CD1c-positive myeloid dendritic cell (primary cell): ENCODE data around the gene NDUFV2.
A peak's percentile ranks its signal among the peaks of the same experiment; 100 is the strongest.
"Not testable (repeated sequence)": the region's sequence is repeated elsewhere in the genome, so short reads cannot be mapped to it uniquely, and the experiment has no call there.

Experiments
- DNase-seq: peaks from one replicate; pipeline ENCODE4 v3.0.0-alpha.2; 2016; ENCODE audit errors: extremely low spot score

NDUFV2 gene

DNA sequence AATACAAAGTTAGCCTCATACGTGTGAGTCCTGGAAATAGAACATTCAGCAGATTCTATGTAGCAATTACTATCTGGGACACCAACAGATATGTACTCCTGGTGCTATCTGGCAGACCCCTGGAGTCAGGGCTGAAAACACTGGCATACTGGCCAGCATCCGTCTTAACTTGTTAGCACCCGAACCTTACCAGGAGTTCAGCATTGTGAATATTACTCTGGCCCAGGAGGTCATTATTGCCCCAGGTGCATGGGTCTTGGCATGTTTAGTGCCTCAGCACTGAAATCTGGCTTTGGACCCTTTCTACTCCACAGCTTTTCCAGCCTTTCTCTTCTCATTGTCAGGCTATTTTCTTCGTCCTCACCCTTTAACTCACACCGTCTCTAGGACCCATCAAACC is 11.9 kb upstream of the NDUFV2 start:
- no peak for DNase-seq

DNA sequence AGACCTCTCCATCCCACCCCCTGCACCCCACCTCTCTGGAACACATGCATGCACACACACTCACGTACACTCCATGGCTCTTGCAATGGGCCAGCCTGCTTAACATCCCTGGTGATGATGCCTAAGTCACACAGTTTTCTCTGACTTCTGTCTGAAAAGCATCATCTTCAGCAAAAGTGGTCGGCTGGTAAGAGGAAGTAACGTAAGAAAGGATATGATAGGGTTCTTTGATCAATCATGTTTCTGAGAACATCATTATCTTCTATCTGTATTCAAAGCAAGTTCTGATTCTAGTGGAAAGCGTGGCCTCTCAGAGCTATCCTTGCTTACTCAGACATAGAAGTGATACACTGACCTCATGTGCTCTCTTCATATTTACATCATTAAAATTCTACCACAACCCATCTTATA is 11.4 kb upstream of the NDUFV2 start:
- DNase-seq = peak; percentile 43

DNA sequence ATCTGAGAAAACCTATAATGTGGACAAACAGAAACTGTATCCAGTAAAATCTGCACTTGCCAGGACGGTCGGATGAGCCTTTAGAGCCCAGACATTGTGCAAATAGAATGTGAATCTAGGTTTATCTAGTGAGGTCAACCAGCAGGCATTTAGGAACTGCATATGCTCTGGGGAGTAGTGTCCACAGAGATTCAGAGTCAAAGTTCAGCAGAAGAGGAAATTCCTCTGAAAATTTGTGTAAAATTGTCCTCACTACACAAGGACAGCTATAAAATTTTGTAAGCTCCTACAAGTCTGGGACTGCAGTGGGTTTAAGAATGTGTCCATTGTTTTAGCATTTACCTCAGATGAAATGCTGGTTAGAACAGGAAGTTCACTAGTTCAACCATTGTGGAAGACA is 9.8 kb upstream of the NDUFV2 start:
- peak; percentile 49 for DNase-seq

DNA sequence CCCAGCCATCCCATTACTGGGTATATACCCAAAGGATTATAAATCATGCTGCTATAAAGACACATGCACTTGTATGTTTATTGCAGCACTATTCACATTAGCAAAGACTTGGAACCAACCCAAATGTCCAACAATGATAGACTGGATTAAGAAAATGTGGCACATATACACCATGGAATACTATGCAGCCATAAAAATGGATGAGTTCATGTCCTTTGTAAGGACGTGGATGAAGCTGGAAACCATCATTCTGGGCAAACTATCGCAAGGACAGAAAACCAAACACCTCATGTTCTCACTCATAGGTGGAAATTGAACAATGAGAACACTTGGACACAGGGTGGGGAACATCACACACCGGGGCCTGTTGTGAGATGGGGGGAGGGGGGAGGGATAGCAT is 9.4 kb upstream of the NDUFV2 start:
- DNase-seq = not testable (repeated sequence)

DNA sequence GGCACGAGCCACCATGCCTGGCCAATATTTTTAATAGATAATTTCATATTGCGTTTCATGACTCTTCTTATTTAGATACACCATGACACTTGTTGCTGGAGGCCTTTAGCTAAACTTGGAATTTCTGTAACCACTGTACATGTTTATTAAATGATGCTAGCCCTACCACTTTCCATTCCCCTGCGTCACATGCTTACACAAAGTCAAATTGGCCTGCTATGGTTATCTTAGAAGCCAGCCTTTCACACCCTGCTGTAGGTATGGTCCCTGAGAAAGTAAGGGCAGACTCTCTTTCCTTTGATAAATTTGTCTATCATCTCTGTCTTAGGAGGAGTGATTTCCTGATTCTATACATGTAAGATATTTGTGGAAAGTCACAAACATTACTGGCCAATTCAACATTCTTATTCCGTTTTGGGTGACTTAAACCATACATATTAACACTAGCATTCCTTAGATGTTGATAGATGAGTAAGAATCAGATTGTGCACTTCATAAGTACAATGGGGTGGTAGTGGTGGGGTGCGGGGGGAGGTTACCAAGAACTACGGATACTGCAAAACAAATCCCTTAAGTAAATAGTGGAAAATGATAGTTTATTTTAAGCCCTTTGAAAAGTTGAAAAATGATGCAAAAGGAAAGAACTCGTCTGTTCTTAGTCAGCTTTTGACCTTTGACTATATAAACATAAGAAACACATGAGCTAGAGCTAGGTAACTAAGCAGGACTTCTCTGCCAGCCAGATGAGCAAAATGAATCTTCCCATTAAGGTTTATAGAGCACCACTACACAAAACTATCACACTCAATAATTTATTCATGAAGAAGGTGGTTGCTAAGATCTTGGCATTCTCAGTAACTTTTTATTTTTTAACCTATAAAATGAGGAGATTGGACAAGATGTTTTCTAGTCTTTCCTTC is 7.9 kb upstream of the NDUFV2 start:
- no peak for DNase-seq

DNA sequence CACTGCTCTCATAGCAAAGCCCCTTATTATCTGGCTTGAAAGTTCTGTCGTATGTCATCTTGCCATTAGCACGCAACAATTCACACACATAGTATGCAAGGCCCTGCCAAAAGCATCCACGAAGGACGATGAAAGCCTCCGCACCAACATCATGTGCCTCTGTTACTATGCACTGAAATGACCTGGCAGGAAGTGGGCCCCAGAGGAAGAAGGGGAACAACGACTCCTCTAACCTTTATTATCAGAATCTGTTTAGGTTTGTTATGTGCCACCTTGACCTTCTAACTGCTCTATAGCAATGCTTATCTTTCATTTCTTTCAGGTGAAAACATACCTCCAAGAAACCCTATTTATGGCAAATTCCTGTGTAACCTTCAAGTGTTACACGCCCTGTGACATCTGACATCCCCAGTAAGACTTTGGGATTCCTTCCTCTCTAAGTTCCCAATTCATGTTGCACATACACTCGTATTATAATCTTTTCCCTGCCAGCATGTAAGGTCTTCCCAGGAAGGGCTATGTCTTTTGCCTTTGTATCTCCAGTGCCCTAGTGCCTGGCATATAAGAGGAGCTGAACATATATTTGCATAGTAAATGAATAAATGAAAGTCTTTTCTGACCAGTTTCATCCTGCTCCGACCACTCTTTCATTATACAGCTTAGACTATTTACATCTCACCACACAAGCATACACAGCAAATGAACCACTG is 7.0 kb upstream of the NDUFV2 start:
- DNase-seq = peak; percentile 79

DNA sequence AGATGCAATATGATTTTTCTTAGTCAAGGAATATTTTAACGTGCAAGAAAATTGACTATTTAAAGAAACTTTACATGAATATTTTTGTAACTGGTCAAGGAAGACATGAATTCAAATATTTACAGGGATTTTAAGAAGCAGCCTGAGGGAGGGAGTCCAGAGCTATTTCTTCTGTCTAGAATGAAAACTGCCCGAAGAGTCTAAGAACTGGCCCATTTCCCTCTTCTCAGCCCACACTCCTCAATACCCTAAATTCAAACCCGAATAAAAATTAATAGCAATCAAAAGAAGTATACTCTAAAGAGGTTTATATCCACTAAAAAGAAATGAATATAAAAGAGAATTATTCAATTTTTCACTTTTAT is 6.5 kb upstream of the NDUFV2 start:
- DNase-seq = no peak

DNA sequence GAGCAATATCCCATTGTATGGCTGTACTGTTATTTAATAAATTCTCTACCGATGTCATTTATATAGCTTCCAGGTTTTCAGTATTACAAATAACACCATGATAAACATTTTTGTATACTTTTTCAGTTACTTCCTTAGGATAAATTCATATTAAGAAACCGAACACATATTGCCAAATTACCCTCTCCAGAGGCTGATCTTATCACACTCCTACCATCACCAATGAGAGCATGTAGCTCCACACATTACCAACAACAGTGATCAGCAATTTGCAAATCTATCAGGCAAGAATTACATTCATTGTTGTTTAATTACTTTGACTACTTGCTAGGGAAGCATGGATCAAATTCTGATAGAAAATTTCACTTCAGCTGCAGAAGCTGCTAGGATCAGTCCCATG is 5.8 kb upstream of the NDUFV2 start:
- no peak for DNase-seq

DNA sequence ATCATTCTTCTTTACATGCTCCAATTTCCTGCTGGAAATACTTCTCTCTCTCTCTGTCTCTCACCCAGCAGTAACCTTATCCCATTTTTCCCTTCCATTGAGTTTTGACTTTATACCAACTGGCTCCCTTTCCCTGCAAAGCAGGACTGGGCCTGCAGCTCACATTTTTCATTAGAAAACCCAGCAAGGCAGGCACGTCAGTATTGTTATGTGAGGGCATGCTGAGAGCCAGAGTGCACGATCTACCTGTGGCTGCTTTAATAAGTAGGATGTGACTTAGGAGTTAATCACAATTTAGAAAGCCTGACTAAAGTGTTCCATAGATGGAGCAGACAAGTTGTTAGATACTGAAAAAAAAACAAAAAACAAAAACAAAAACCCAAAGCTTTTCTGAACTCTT is 5.2 kb upstream of the NDUFV2 start:
- no peak for DNase-seq

DNA sequence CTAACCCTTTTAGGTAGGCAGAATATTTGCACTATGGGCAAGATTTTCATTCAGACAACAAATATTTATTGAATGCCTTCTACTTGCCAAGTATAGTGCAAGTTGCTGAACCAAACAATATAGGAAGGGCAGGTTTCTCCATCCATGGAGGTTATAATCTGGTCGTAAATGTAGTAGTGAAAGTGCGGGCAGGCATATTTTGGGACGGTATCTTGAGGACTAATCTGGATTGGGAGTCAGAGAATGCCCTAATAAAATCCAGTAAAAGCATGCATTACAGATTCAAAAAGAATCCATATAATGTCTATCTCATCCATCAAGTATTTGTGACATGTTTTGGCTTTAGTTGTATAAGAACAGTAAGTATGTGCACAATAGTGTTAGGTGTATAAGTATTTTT is 1.7 kb upstream of the NDUFV2 start:
- DNase-seq = no peak

DNA sequence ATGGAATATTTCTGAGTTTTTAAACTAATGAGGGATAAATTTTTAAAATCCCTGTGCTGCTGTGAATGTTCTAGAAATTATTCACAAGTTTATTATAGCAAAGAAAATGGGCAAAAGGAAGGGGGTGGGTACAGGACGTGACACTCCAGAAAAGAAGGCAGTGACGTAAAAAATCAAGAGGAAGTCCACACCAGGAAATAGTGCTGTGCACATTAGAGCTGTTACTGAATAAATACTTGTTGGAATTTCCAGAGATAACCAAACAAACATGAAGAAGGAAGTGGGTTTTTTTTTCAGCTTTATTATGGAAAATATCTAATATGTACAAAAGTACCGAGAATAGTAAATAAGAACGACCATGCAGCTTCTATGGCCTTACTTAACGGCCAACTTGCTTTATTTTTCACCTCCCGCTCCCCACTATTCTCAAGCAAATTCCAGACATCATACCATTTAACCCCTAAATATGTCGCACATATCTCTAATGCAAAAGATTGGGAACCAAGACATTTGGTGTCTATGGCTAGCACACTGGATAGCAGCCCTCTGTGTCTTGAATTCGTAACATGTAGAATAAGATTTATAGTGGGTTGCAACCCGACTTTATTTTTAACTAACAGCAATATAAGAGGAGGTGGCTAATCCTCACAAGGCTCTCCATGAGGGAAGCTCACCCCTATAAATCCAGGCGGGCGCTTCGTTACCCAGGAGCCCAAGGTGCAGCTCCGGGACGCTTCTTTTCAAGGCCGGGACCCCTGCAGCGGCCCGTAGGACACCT is 580 bp upstream of the NDUFV2 start:
- peak; percentile 82 for DNase-seq

DNA sequence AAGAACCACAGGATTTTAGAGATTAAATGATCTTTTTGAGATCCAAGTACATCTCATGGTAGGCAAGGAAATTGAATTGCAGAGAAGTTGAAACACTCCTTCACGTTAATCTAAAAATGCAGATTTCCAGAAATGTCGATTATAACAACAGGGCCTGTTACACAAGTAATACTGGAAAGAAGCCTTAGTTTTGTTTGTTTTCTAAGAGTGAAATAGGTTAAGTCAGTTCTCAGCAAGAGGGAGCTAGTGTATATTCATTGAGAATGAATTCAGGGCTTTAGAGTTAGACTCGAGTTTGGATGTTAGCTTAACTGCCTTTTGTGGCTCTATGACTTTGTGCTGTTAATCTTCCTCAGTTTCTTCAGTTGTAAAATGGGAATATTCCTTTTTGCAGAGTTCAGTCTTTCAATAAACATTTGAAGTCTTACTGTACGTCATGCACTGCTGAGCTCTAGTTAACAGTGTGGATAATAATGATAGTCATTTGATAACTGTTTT is 926 bp downstream of the NDUFV2 start:
- DNase-seq = no peak

DNA sequence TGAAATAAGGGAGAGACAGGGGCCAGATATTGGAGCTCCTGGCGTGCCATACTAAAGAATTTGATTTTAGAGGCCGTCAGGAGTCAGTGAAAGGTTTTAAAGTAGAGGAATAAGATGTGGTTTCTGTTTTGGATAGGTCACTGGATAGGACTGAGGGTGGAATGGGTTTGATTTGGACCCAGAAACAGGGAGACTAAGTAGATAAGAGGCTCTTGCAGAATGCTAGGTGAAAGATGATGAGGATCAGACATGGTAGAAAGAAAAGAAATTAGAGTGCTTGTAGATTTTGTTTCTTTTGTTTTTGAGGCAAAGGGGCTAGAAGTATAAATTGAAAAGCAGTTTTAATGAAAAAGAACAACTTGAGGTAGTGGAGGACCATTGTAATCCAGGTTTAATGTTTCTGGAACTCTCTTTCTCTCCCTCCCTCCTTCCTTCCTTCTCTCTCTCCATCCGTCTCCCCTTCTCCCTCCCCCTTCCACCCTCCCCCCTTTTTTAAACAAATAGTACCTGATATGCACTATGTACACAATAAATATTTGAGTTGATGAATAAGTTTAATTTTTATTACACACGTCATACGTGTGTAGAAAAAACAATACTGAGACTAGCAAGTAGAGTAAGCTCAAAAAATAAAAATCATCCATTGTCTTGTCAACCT is 1.9 kb downstream of the NDUFV2 start:
- no peak for DNase-seq

DNA sequence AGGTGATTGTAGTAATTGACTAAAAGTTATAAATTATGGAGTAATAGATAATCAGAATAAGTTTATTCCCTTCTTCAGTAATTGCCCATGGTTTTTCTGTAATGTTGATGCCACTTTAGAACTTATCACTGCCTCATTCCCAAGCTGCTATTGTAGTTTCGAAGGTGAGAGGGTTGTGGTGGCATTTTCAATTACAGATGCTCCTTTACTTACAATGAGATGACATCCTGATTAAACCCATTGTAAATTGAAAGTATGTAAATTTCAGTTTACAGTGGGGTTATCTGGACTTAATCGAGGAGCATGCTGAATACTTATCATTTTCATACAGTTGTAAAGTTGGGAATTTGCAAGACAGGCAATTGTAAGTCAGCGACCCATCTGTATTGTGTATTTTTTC is 2.9 kb downstream of the NDUFV2 start:
- DNase-seq = no peak

DNA sequence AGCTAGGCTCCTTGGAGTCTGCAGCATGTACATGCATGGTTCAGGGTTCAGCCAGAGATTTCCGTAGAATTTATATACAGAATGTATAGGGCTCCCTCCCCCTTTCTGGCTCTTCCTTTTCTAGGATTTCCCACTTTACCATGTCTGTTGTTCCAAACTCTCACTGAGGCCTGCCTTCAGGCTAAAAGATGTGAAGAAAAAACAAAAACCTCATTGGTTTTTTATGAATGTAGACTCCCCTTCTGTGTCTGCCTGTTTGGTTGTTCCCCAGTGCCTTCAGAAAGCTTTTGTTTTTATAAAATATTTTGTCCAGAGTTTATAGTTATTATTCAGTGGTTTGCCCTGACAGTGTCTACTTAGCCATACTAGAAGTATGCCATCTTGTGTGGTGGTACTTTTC is 3.6 kb downstream of the NDUFV2 start:
- DNase-seq = no peak

DNA sequence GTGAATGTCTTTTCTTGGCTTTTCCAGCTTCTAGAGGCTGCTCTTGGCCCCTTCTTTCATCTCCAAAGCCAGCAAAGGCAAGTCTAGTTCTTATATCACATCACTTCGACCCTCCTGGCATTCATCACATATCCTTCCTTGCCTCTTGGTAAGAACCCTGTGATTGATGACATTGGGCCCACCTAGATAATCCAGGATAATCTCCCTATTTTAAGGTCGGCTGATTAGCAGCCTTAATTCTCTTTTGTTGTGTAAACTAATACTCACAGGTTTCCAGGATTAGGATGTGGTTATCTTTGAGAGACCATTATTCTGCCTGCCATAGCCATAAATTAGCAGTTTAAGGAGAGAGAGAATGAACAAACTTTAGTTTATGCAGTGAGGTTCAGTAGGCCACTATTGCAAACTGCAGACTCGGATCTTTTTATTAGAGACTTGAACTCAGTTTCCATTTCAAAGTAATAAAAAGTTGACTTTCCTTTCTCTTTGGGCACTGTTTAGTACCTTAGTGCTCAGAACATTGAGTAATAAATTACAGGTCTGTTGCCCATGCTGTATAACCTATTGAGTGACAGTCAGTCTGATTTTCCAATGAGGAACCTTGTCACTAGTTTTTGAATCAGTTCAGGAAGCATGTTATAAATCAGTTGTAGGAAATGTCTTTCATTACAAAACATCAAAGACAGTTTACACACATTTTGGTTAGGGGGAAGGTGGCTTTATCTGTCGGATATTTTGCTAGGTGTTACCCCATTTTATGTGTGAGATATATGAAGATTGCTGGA is 4.5 kb downstream of the NDUFV2 start:
- DNase-seq = peak; percentile 55

DNA sequence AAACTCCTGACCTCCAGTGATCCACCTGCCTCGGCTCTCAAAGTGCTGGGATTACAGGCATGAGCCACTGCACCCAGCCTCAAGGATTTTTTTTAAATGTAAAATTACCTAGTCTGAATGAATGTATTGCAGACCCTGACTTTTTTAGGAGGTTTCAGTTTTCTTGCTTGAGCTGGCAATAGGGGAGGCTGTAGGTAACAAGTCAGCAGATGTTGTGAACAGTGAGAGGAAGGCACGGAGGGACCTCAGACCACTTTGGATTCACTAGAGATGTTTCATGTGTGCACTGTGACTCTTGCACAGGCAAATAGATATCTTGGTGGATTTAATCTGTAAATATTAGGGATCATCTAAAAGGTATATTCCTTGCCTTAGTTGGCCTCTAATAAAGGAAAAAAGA is 6.4 kb downstream of the NDUFV2 start:
- DNase-seq = no peak

DNA sequence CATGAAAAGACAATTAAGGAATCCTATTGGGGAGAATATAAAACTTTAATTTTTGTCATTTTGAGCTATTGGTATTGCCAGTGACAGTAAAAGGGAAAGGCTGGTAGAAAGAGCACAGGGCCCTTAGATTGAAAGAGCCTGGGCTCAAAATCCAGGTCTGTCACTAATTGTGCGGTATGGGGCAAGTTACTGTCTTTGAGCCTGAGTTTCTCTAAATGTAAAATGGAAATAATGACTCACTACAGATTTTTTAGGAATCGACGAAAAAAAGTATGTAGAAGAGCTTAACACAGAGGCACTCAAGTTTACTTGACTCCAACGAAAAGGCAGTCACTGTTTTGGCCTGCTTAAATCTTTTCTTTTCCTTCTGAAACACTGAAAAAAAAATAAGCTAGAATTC is 7.0 kb downstream of the NDUFV2 start:
- peak; percentile 47 for DNase-seq

DNA sequence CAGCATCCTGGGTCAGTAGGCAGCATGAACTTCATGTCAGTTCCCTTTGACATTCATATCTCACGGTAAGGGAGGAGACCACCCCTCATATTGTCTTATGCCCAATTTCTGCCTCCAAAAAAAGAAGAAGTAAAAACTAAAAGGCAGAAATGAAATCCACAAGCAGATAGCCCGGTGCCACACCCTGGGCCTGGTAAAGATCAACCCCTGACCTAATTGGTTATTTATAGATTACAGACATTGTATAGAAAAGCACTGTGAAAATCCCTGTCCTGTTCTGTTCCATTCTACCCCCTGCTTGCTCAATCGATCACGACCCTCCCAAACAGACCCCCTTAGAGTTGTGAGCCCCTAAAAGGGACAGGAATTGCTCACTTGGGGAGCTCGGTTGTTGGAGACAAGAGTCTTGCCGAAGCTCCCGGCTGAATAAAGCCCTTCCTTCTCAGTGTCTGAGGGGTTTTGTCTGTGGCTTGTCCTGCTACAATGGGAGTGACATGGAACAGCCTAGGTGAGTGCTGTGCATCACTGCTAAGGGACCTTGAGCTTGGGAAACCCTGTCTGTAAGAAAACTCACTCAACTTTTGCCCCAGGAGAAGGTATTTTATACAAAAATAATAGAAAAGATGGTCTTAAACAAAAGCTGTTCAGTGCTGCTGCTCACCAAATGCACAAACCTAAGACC is 11.1 kb downstream of the NDUFV2 start:
- peak; percentile 38 for DNase-seq

DNA sequence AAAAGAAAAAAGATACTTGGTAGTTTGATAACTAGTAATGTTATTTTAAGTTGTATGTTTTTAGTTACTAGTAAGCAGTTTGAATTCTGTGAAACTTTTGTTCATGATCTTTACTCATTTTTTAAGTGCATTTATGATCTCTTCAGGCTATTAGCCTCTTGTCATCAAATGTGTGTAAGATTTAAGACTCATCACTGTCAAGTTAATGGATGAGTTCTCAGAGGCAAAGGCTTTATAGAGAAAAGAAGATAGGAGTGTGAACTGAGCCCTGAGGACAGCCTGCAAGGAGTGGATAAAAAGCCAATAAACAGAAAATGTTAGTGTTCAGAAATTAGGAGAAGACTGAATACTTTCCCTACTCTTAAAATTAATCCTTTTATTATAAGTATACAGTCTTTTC is 13.5 kb downstream of the NDUFV2 start:
- no peak for DNase-seq
